Tibial nerve (tissue), 4 donors: ENCODE data around the gene MDN1.
"Not testable (repeated sequence)": the region's sequence is repeated elsewhere in the genome, so short reads cannot be mapped to it uniquely, and the experiment has no call there.

Experiments used
- EP300 ChIP-seq, 2 donors: sonication (generic); formaldehyde crosslinking; IDR thresholded peaks; one replicate each; pipeline ENCODE4 v1.6.1; 2017; ENCODE audit warnings: antibody characterized with exemption in 2 of 2, mild to moderate bottlenecking in 1 of 2
- POLR2A ChIP-seq, 2 donors: fragments of 450-650 bp; IDR thresholded peaks; one replicate each; pipeline ENCODE4 v1.6.1; 2017; ENCODE audit warnings: antibody characterized with exemption in 2 of 2, mild to moderate bottlenecking in 2 of 2, moderate library complexity in 2 of 2
- TF ChIP-seq, protein P1 (sequence below), 5 experiments: fragments of 200-600 bp in 3 of 5; fragments of 450-650 bp in 2 of 5; sonication (generic) in 3 of 5; IDR thresholded peaks; one replicate each; pipeline ENCODE4 v1.5.1; 2016 to 2019; ENCODE audit warnings: antibody characterized with exemption in 5 of 5, mild to moderate bottlenecking in 3 of 5, moderate library complexity in 2 of 5

DNA sequence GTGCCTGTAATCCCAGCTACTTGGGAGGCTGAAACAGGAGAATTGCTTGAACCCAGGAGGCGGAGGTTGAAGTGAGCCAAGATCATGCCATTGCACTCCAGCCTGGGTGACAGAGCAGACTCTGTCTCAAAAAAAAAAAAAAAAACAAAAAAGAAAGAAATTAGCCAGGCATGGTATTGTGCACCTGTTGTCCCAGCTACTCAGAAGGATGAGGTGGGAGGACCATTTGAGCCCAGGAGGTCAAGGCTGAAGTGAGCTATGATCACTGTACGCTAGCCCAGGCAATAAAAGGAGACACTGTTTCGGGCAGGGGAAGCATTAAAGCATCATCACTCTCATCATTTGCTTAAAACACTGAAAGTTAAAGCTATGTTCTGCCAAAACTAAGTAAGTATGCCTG is 6.2 kb downstream of the MDN1 start:
- TF ChIP-seq, protein P1, sequence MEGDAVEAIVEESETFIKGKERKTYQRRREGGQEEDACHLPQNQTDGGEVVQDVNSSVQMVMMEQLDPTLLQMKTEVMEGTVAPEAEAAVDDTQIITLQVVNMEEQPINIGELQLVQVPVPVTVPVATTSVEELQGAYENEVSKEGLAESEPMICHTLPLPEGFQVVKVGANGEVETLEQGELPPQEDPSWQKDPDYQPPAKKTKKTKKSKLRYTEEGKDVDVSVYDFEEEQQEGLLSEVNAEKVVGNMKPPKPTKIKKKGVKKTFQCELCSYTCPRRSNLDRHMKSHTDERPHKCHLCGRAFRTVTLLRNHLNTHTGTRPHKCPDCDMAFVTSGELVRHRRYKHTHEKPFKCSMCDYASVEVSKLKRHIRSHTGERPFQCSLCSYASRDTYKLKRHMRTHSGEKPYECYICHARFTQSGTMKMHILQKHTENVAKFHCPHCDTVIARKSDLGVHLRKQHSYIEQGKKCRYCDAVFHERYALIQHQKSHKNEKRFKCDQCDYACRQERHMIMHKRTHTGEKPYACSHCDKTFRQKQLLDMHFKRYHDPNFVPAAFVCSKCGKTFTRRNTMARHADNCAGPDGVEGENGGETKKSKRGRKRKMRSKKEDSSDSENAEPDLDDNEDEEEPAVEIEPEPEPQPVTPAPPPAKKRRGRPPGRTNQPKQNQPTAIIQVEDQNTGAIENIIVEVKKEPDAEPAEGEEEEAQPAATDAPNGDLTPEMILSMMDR (IDR thresholded peaks at IDR 0.05) = not testable (repeated sequence)
- TF ChIP-seq EP300, POLR2A (IDR thresholded peaks at IDR 0.05): not testable (repeated sequence)
